Measurements from ENCODE around the gene DAPK2. TPM values are rescaled to one million over a fixed set of nuclear protein-coding genes. Genes with fewer than 3 reads are reported as not detected.

The DAPK2 gene
- total RNA-seq, 2 experiments from 2014 or later = 0.29 to 0.60 TPM

DNA sequence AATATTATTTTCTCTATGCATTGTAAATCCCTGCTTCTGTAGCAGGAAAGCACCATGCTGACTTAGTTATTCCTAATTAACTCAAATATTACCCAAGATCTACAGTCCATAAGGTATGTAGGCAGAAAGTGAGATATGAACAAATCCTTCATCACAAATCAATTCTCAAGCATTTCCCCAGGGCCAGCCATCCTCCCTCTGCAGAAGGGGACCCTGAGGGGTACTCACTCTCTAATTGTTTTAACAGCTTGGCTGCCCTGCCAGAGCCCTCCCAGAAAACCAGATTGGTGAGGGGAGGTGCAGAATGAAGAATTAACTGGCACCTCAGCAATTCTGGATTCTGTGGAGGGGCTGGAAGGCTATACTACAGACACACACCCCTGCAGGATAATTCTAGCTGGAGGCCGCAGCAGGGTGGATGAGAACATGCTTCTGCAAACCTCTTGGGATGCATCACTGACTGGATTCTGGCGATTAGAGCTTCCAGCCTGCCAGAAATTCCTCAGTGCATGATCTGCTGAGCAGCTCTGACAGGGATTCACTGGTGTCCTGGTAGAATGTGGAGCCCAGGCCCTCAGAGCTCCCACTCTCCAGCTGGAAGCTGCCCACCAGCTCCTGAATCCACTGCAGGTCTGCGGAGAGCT, 123.9 kb downstream of the DAPK2 start:
- H3K4me3 Mint-ChIP-seq = no peak overlapping the region
- H3K4me1 Mint-ChIP-seq = peaks cover 13% of the 10 kb centered on the region
- H3K36me3 Mint-ChIP-seq = no peaks in the 10 kb centered on the region
- no peak for DNase-seq
- no peaks in the 10 kb centered on the region for H3K27me3 Mint-ChIP-seq
- H3K27ac Mint-ChIP-seq = no peak overlapping the region
- no peaks in the 10 kb centered on the region for H3K9me3 Mint-ChIP-seq

DNA sequence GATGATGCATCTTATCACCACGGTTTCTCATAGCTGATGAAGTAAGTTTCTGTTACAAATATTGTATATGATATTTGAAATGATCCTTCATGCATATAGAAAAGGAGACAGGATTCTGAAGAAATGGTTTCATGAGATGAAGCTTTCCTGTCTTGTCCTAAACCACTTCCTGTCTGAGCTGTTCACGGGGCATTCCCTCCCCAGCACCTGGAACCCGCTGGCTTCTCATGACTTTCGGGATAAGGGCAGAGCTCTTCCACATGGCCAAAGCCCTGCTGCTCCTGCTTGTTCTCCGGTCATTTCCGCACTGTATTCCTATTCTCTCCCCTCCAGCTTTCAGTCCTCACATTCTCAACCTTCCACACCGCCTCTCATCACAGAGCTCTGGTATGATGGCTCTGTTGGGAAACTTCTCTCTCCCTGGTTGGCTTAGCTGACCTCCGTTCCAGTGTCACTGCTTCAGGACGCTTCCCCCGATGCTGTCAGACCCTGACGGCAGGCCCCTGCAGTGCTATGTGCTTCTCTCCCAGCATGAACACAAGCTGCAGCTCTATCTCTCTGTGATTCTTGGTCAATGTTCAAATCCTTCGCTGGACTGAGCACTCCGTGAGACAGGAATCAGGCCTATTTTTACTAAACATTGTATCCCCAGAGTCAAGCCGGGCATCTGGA, 125.6 kb downstream of the DAPK2 start:
- H3K27me3 Mint-ChIP-seq = no peaks in the 10 kb centered on the region
- H3K4me3 Mint-ChIP-seq = no peak overlapping the region
- no peak for DNase-seq
- H3K27ac Mint-ChIP-seq = no peak overlapping the region
- no peaks in the 10 kb centered on the region for H3K36me3 Mint-ChIP-seq
- H3K4me1 Mint-ChIP-seq = peaks cover 13% of the 10 kb centered on the region
- no peaks in the 10 kb centered on the region for H3K9me3 Mint-ChIP-seq

DNA sequence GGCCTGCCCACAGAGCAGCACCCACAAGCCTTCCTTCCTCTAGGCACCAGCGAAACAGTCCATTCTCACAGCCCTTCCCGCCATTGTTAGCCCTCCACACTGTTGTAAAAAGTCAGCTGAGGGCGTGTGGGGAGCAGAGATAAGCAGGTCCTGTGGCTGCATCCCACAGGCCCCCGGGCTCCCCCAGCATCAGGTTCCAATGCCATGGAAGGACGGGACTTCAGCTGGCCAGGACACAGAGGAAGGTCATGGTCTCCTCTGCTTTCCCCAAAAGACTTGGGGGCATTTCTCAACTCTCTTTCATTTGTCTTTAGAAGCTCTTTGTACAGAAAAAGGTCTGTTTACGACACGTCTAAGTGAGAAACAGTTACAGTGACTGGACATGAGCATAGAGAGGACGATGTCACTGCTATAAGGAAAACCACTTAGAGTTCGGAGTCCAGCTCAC, 127.4 kb downstream of the DAPK2 start:
- no peaks in the 10 kb centered on the region for H3K27me3 Mint-ChIP-seq
- no peak overlapping the region for H3K27ac Mint-ChIP-seq
- no peak overlapping the region for H3K4me3 Mint-ChIP-seq
- H3K36me3 Mint-ChIP-seq = no peaks in the 10 kb centered on the region
- no peaks in the 10 kb centered on the region for H3K9me3 Mint-ChIP-seq
- no peak for DNase-seq
- H3K4me1 Mint-ChIP-seq = peaks cover 13% of the 10 kb centered on the region

DNA sequence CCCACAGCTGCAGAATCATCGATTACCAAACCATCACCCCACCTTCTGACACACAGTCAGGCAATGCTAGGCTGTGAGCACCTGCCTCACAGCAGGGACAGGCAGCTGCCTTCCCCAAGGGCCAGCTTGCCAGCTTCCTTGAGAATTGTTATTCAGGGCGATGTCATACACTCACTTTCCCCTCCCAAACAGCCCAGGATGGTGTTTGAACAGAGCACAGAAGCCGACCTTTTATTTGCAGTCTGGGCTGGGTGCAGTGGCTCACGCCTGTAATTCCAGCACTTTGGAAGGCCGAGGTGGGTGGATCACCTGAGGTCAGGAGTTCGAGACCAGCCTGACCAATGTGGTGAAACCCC, 128.0 kb downstream of the DAPK2 start:
- Mint-ChIP-seq H3K36me3 (no peaks in the 10 kb centered on the region), H3K27ac (no peak overlapping the region), H3K27me3 (no peaks in the 10 kb centered on the region), H3K4me1 (peaks cover 13% of the 10 kb centered on the region), H3K9me3 (no peaks in the 10 kb centered on the region), H3K4me3 (no peak overlapping the region)
- DNase-seq = no peak

DNA sequence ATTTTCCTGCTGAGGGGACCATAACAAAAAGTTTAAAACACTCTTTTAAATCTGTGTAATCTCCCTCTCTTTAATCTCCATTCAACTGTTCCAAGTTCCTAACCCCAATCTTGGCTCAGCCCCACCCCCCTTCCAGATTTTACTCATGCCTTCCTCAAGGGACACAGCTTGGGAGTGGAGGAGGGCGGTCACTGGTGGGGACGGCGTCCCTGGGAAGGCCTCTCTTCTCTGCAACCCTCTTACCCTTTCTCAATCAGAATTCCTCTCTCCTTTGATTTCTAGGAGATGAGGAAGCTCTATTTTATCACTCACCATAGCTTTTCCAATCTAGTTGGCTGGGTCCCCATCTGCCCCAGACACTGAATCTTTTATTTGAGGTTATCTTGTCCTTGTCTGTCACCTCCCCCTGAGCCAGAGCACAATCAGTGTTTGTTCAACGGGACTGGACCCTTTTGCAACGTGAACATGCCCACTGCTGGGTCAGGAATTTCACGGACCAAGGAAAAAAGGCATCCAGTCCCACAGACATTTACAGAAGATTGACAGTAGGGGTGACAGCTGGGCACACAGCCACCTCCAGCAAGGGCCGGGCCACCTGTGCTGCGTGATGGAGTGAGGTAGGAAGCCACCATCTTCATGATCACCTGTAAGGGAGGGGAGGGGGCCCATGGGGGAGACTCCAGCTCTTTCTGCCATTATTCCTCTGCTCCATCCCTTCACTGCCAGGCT, 128.5 kb downstream of the DAPK2 start:
- H3K4me3 Mint-ChIP-seq = no peak overlapping the region
- DNase-seq = no peak
- H3K9me3 Mint-ChIP-seq = no peaks in the 10 kb centered on the region
- peaks cover 13% of the 10 kb centered on the region for H3K4me1 Mint-ChIP-seq
- H3K27ac Mint-ChIP-seq = no peak overlapping the region
- H3K36me3 Mint-ChIP-seq = no peaks in the 10 kb centered on the region
- H3K27me3 Mint-ChIP-seq = no peaks in the 10 kb centered on the region

DNA sequence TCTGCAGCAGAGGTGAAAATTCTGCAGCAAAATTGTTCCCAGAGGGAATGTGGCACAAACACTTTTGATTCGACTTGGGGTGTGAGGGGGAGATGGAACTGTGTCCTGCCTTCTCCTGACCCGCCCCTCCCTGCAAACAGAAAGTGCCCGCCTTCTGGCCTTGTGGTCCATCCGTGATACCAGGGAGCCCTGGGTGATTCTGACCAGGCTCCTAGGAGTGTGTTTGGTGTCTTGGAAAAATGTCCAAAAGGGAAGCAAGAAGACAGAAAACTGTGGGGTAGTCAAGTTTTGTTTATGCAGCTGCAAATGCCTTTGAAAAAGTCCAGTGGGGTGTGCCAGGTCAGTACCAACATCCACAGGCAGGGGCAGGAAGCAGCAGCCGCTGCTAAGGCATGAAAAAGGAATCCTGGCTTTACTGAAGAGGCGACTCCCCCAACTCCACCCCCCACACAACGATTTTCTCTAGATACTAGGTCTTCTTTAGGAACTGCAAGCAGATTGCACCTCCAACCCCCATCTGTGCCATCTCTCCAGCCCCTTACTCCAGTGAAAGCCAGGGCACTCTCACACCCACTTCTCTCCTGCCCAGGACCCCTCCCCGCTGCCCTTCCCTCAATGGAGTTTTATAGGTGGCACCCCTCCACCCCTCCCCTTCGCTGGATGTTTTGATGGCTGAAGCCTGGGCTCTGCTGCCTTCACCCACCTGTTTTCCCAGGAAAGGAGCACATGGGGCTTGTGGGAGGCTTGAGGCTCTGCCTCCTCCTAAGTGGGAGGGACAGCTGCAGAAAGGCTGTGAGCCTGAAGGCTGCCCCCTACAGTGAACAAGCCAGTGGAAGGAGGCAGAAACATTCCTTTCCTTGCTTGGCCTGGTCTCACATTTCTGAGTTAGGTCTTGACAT, 130.2 kb downstream of the DAPK2 start:
- H3K4me3 Mint-ChIP-seq = no peak overlapping the region
- DNase-seq = no peak
- no peak overlapping the region for H3K27ac Mint-ChIP-seq
- no peaks in the 10 kb centered on the region for H3K27me3 Mint-ChIP-seq
- no peaks in the 10 kb centered on the region for H3K36me3 Mint-ChIP-seq
- H3K4me1 Mint-ChIP-seq = peaks cover 13% of the 10 kb centered on the region
- no peaks in the 10 kb centered on the region for H3K9me3 Mint-ChIP-seq

DNA sequence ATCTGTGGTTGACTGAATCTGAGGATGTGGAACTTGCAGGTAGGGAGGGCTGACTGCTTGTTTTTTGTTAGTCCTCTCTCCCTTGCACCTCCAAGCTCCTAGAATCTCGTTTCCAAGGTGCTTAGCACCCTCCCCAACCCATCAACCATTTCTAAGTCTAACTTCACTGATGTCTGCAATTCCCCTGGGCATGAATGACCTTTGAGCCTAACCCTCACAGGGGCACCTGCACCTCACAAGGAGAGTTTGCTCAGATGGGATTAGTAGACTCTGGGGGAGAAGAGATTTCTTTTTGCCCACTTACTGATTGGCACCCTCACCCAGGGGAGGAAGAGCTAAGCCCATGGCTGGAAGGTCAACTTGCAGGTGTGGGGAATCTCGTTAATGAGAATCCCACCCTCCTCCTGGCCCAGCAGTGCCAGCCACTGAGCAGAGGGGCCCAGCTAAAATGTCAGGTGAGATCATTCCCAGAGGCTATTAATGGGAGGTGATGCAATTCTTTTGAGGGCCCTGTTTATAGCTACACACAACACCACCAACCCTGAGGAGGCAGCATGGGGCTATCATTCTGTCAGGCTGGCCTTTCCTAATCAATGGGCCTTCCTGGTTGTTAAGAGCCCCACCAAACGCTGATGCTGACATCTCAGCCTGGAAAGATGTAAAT, 130.9 kb downstream of the DAPK2 start:
- Mint-ChIP-seq H3K4me3 (no peak overlapping the region), H3K27ac (no peak overlapping the region), H3K9me3 (no peaks in the 10 kb centered on the region), H3K4me1 (peaks cover 7% of the 10 kb centered on the region), H3K27me3 (no peaks in the 10 kb centered on the region), H3K36me3 (no peaks in the 10 kb centered on the region)
- no peak for DNase-seq

DNA sequence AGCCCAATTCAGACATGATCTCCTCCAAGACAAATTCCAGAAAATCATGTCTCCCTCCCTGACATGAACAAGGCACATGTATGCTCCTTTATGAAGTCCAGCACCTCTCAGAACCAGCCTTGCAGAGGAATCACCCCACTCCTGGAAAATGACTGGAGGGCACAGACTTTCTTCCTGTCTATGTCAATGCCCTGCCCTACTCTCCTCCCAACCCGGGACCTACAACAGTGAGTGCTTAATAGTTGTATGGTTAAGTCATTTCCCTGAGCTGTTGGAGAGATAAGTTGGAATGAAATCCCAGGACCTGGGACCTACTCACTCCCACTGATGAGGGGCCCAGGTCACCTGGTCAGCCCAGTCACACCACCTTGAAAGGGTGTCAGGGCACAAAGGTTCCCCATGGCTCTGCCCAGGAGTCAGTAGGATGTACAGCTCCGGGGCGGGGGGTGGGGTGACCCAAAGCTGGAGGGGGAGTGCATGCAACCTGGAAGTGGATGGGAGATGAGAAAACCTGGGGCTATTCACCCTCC, 132.4 kb downstream of the DAPK2 start:
- Mint-ChIP-seq H3K27ac (no peak overlapping the region), H3K4me3 (no peak overlapping the region), H3K27me3 (no peaks in the 10 kb centered on the region), H3K36me3 (no peaks in the 10 kb centered on the region), H3K4me1 (no peaks in the 10 kb centered on the region), H3K9me3 (no peaks in the 10 kb centered on the region)
- DNase-seq = no peak

DNA sequence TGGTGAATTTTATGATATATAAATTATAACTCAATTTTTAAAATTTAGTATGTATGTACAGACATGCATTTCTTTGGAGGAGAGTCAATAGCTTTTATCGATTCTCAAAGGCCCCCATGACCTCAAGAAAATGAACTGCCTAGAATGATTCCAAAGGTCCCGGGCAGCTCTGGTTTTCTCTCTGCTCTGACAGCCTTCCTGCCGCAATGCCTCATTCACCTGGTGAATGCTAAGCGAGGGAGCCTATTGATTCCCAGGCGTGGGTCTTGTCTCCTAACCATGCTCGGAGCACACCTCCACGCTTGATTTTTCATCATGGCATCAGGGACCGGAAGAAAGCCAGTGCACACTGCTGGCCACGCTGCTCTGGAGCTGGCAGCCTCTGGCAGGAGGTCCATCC, 132.9 kb downstream of the DAPK2 start:
- Mint-ChIP-seq H3K36me3 (no peaks in the 10 kb centered on the region), H3K4me1 (no peaks in the 10 kb centered on the region), H3K9me3 (no peaks in the 10 kb centered on the region), H3K27ac (no peak overlapping the region), H3K27me3 (no peaks in the 10 kb centered on the region), H3K4me3 (no peak overlapping the region)
- no peak for DNase-seq

DNA sequence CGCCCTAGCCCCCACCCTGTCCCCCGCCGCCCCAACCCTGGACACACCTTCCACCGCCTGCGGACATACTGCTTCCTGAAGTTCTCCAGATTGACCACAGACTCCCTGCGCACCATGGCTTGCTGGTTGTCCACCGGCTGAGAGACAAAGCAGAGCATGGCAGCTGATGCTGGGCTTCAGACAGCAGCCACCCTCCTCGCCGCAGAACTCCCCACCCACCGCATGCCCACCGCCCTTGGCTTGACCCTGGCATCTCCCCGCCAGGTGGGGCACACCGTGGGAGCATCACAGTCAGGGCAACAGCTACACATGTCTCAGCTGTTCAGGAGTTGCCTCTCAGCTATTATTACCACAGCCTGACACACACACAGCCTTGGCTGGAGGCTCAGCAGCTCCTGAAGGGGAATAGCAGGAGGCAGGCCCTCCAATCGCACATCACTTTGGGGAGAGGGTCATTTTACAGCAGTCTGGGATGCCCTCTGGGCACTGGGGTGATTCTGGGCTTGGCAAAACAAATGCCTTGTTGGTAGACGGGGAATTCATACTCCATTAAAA, 134.1 kb downstream of the DAPK2 start:
- H3K4me3 Mint-ChIP-seq = no peak overlapping the region
- H3K27me3 Mint-ChIP-seq = no peaks in the 10 kb centered on the region
- H3K36me3 Mint-ChIP-seq = no peaks in the 10 kb centered on the region
- H3K4me1 Mint-ChIP-seq = no peaks in the 10 kb centered on the region
- no peak for DNase-seq
- H3K27ac Mint-ChIP-seq = no peak overlapping the region
- no peaks in the 10 kb centered on the region for H3K9me3 Mint-ChIP-seq

DNA sequence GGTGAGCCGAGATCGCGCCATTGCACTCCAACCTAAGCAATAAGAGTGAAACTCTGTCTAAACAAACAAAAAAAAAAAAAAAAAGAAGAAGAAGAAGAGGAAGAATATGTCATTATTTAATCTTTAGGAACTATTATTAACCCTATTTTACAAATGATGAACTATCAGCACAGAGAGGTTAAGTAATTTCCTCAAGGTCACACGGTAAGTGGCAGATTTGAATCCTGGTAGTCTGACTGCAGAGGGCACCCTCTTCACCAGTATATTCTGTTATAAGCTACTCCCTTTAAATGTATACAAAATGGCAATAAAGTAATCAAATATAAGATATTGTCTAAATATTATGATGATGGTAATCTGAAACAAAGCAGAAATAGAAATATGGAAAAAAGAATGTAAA, 135.1 kb downstream of the DAPK2 start:
- DNase-seq = no peak
- Mint-ChIP-seq H3K4me1 (peaks cover 7% of the 10 kb centered on the region), H3K9me3 (no peaks in the 10 kb centered on the region), H3K27ac (no peak overlapping the region), H3K36me3 (no peaks in the 10 kb centered on the region), H3K4me3 (no peak overlapping the region), H3K27me3 (no peaks in the 10 kb centered on the region)

DNA sequence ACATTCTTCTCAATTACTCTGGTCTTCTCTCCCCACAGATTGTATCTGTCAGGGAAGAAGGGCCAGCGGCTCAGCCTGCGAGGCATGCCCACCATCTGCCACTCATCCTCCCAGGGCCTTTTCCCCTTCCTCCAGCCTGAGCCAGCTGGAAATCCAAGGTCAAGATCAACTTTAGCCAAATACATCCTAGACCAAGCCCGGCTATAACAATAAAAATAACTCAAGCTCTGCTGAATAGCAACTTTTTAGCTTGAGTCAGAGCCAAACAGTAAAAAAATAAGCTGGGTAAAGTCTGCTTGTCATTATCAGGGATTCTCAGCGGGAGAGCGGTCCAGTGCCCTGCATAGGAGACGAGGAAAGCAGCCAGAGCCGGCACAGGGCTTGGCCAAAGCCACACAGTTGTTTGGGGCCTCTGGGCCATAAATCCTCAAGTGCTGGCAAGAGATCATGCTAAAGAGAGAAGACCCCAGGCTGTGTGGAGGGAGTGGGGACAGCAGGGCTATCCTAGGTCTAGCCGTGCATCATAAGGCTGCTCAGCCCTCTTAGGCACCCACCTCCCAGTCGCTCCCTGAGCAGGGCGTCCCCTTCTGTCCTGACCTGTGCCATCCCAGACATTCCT, 136.4 kb downstream of the DAPK2 start:
- H3K27ac Mint-ChIP-seq = no peak overlapping the region
- H3K4me1 Mint-ChIP-seq = peaks cover 15% of the 10 kb centered on the region
- no peak for DNase-seq
- H3K9me3 Mint-ChIP-seq = no peaks in the 10 kb centered on the region
- no peaks in the 10 kb centered on the region for H3K36me3 Mint-ChIP-seq
- H3K27me3 Mint-ChIP-seq = no peaks in the 10 kb centered on the region
- no peak overlapping the region for H3K4me3 Mint-ChIP-seq

DNA sequence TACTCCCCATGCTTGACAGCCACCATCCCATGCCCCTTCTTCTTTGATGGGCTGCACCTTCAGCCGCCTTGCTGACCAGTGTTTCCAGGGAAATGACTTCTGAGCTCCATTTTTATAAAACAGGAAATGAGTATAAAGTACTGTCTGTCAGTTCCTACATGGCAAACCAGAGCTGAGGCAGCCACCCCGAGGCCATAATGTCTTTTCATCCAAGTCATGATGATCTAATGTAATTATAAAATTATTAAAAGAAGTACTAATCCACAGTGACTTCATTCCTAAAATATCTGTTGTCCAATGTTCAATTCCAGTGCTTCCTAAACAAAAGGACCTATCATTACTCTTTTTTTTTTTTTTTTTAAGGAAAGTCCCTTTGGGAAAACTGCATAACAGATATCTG, 137.3 kb downstream of the DAPK2 start:
- no peaks in the 10 kb centered on the region for H3K9me3 Mint-ChIP-seq
- H3K4me3 Mint-ChIP-seq = no peak overlapping the region
- no peak overlapping the region for H3K27ac Mint-ChIP-seq
- H3K36me3 Mint-ChIP-seq = no peaks in the 10 kb centered on the region
- peaks cover 20% of the 10 kb centered on the region for H3K4me1 Mint-ChIP-seq
- H3K27me3 Mint-ChIP-seq = no peaks in the 10 kb centered on the region
- DNase-seq = no peak

DNA sequence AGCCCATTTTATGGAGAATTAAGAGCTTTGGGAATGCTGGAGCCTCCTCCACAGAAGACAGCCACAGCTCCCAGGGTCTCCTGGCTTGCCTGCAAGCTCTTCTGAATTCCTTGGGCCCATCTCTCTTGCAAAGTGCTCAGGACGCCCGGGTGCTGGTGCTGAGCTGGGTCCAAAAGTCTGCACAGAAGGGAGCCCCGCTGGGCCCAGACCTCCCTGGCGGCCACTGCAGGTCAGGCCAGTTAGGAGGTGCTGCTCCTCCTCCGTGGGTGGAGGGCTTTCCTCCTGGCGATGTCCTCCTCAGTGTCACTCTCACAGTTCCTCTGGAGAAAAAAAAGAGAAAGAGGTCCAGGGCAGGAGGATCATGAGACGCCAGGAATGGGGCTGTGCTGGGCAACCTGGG, 138.0 kb downstream of the DAPK2 start:
- no peaks in the 10 kb centered on the region for H3K36me3 Mint-ChIP-seq
- no peak for DNase-seq
- H3K27ac Mint-ChIP-seq = no peak overlapping the region
- no peak overlapping the region for H3K4me3 Mint-ChIP-seq
- H3K4me1 Mint-ChIP-seq = peaks cover 21% of the 10 kb centered on the region
- no peaks in the 10 kb centered on the region for H3K27me3 Mint-ChIP-seq
- no peaks in the 10 kb centered on the region for H3K9me3 Mint-ChIP-seq
